IPS-20b (cell line): ENCODE results near the gene SSRP1.
A peak's percentile ranks its signal among the peaks of the same experiment; 100 is the strongest.

Experiments
- H3K27ac ChIP-seq: one replicate; pipeline ENCODE4 v1.5.1; 2013; ENCODE audit warnings: low read length
- H3K27me3 ChIP-seq: 2 replicates; pipeline ENCODE4 v1.6.1; 2013; ENCODE audit warnings: mild to moderate bottlenecking, low read length, inconsistent platforms; ENCODE audit not compliant: insufficient read depth
- H3K36me3 ChIP-seq: 2 replicates; pipeline ENCODE4 v1.6.1; 2013; ENCODE audit warnings: low read depth, mild to moderate bottlenecking, inconsistent platforms, low read length, moderate library complexity; ENCODE audit not compliant: insufficient read depth
- H3K4me1 ChIP-seq: 2 replicates; pipeline ENCODE4 v1.6.1; 2013; ENCODE audit warnings: mild to moderate bottlenecking, control low read depth, inconsistent platforms, low read length, moderate library complexity; ENCODE audit not compliant: insufficient read depth
- H3K4me3 ChIP-seq: 2 replicates; pipeline ENCODE4 v1.5.1; 2013; ENCODE audit warnings: mild to moderate bottlenecking, low read length, inconsistent platforms
- H3K9ac ChIP-seq: 2 replicates; pipeline ENCODE4 v1.6.1; 2013; ENCODE audit warnings: low read depth, mild to moderate bottlenecking, inconsistent platforms, low read length, moderate library complexity
- H3K9me3 ChIP-seq: 2 replicates; pipeline ENCODE4 v1.6.1; 2013; ENCODE audit warnings: mild to moderate bottlenecking, low read depth, low read length, inconsistent platforms; ENCODE audit not compliant: insufficient read depth

The SSRP1 gene

DNA sequence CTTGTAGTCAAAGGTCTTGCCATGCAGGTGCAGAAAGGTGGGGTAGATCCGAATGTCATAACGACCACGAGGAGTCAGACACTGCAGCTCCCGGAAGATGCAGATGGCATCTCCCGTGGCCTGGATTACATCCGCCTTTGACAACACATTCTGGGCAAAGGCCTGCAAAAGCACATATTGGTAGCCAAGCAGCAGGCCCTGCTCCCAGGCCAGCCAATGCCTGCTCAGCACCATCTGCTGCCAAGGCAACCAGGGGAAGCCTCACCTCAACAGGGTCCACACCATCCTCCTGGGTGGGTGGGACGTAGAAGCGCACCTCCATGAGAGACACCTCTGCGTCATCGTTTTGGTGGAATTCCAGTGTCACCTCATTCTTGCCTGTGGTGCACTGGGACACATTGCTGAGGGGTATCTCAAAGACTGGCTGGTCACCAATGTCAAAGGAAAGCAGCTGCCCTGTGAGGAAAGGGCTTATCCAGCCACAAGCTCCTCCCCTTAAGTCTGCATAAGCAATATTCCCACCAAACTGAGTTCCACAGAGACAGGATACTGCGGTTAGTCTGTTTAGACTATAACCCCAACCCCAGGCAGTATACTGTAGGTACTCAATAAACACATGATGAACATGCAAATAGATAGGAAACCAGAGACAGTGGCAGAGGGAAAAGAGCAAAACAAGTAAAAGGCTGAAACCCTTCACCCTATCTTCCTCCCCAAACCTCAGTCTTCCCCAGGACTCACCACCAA is 2.8 kb downstream of the SSRP1 start:
- H3K4me1 ChIP-seq = peaks cover 10% of the 10 kb centered on the region
- no peaks in the 10 kb centered on the region for H3K9me3 ChIP-seq
- no peaks in the 10 kb centered on the region for H3K27me3 ChIP-seq
- H3K27ac ChIP-seq = no peak overlapping the region
- no peak overlapping the region for H3K4me3 ChIP-seq
- H3K9ac ChIP-seq = no peak overlapping the region
- H3K36me3 ChIP-seq = peaks cover 72% of the 10 kb centered on the region

DNA sequence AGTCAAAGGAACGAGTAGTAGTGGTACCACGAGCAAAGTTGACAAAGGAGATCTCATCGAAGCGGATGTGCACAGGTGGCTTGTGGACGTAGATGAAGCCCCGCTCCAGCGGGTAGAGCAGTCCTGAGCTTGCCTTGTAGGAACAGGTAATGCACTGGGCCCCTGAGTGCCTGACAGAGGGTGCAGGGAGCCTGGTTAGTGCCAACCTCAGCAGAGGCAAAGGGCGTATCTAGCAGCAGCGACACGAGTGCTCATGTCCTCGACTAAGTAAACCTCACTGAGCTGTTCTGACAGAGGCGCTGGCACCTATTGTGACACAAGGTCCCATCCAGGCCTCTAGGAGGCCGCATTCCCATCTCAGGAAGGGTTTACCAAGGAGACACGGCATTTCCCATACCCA is 4.0 kb downstream of the SSRP1 start:
- Histone ChIP-seq H3K4me3 (no peak overlapping the region), H3K9me3 (no peaks in the 10 kb centered on the region), H3K9ac (no peak overlapping the region), H3K27ac (no peak overlapping the region), H3K36me3 (peaks cover 83% of the 10 kb centered on the region), H3K4me1 (peaks cover 10% of the 10 kb centered on the region), H3K27me3 (no peaks in the 10 kb centered on the region)

DNA sequence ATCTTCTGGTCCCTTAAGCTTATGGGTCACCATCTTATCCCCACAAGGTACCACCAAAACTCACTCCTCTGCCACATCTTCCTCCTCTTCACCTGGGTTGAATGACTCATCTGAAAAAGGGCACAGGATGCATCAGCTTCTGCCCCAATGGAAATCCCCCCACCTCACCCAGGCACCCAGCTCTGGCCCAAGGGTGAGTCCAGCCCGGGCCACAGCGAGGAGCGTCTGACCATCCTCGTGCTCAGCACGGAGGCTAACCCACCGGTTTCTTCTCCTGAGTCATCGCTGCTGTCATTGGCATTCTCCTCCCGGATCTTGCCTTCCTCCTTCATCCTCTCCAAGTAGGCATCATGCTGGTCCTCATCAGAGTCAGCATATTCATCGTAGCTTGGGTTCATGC is 5.7 kb downstream of the SSRP1 start:
- Histone ChIP-seq H3K36me3 (peaks cover 95% of the 10 kb centered on the region), H3K4me1 (peaks cover 16% of the 10 kb centered on the region), H3K9ac (no peak overlapping the region), H3K27me3 (no peaks in the 10 kb centered on the region), H3K4me3 (no peak overlapping the region), H3K9me3 (no peaks in the 10 kb centered on the region), H3K27ac (no peak overlapping the region)

DNA sequence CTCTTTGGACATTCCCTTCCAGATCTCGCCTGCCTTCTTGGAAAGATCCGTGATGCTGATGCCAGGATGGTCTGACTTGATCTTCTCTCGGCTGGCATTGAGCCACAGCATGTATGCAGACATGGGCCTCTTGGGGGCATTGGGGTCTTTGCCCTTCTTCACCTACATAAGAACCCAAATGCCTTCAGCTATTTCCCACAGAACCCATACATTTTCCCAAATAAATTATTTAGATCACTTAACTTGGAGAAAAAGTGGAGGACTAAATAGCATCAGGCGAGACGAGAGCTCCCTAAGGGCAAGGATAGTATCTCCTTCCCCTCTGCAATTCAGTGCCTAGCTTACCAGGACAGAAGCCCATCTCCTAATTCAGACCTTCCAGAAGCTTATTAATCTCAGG is 8.0 kb downstream of the SSRP1 start:
- H3K9ac ChIP-seq = no peak overlapping the region; the same call in 1 of the 2 replicates
- peaks cover 17% of the 10 kb centered on the region for H3K4me1 ChIP-seq
- H3K27me3 ChIP-seq = no peaks in the 10 kb centered on the region
- H3K9me3 ChIP-seq = no peaks in the 10 kb centered on the region
- H3K27ac ChIP-seq = no peak overlapping the region
- H3K4me3 ChIP-seq = no peak overlapping the region
- H3K36me3 ChIP-seq = peaks cover 72% of the 10 kb centered on the region

DNA sequence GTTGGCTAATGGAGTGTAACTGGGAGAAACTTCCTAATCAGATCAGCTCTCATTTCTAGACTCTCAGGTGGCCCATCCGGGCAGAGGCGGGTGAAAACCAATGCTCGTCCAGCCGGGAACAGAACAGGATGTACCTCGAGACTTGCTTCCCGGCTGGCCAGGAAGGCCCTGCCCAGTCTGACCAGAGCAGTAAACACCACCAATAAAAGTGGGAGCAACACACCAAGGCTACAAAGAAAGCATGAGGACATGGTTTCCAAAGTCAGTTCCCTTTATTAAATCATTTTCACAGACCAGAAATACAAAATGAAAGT is 10.0 kb downstream of the SSRP1 start:
- Histone ChIP-seq H3K4me1 (peaks cover 30% of the 10 kb centered on the region), H3K9me3 (no peaks in the 10 kb centered on the region), H3K4me3 (peak overlapping the region; percentile 74), H3K36me3 (peaks cover 64% of the 10 kb centered on the region), H3K27me3 (no peaks in the 10 kb centered on the region), H3K9ac (peak overlapping the region; percentile 93), H3K27ac (peak overlapping the region; percentile 98)

DNA sequence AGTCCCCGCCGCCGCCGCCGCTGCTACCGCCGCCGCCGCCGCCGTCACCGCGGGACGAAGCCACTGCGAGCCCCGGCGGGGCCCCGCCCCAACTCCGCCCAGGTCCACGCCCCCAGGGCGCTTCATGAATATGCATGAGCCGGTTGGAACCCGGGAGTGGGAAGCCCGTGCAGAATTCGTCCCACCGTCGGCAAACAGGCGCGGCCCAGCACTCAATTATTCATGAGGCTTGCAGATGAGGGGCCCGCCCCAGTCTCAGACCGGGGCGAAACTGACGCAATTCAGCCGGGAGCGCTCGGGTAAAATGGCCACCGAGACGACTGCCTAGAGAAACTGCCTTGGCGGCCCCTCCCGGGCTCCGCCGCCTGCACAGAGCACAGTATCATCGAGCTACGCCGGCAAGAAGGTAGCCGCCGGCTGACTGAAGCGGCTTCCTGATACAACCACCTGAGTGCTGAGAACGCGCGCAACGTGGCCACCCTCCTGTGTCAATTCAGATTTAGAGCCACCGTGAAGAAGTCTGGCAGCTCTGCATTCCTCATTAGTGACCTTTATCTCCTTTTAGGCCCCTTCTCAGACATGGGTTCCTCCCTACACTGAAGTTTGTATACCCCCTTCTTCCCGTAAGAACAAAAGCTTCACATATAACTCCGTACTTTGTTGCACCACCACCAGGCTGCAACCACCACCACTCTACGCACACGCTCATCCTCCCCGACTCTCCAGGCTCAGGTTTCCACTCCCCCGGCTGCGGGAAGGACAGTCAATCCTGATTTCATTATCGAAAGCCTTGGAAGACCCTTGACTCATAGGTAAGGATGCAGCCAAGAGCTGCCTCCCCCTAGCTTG is 10.6 kb downstream of the SSRP1 start, which contains the start of gene TNKS1BP1:
TNKS1BP1 (minus strand) TSS at position 67 of the 849 bp plus-strand sequence. CDS start 3,067 bp downstream, outside the sequence.
- Histone ChIP-seq H3K9me3 (no peaks in the 10 kb centered on the region), H3K4me1 (peaks cover 30% of the 10 kb centered on the region), H3K27ac (peak within 1 kb of the TSS; percentile 98), H3K27me3 (no peaks in the 10 kb centered on the region), H3K36me3 (peaks cover 64% of the 10 kb centered on the region), H3K9ac (peak within 1 kb of the TSS; percentile 93), H3K4me3 (peak within 1 kb of the TSS; percentile 88)

DNA sequence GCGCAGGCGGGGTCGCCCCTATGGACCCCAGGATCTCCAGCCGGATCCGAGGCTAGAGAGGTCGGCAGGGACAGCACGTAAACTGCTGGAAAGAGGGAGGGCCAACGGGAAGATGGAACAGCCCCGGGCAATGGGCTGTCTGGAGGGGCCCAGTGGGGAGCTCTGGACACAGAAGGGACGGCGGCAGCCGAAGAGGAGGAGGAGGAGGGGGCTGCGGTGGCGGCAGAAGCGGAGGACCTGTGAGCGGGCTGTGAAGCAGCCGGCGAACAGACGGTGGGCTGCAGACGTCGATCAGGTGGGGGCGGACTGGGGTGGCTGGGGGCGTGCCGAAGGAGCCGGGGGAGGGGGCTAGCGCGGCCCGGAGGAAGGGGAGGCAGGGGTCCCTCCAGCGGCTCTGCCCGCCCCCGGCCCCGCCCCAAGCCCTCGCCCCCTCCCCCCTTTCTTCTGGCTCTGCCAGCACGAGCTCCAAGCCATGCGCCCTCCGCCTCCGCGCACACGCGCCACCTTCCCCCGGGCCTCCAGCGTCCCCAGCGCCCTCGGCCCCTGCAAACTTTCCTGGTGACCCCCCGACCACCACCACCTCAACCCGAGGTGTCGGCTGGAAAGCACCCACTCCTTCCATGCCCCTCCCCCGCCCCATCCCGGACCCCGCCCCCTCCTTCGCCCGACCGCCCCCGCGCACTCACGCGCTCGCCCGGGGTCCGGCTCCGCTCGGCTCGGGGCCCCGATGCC is 11.4 kb downstream of the SSRP1 start:
- H3K27ac ChIP-seq = peak overlapping the region; percentile 75
- no peaks in the 10 kb centered on the region for H3K9me3 ChIP-seq
- peak overlapping the region; percentile 88 for H3K4me3 ChIP-seq
- H3K27me3 ChIP-seq = no peaks in the 10 kb centered on the region
- H3K36me3 ChIP-seq = peaks cover 62% of the 10 kb centered on the region
- H3K4me1 ChIP-seq = peaks cover 30% of the 10 kb centered on the region
- H3K9ac ChIP-seq = peak overlapping the region; percentile 91

DNA sequence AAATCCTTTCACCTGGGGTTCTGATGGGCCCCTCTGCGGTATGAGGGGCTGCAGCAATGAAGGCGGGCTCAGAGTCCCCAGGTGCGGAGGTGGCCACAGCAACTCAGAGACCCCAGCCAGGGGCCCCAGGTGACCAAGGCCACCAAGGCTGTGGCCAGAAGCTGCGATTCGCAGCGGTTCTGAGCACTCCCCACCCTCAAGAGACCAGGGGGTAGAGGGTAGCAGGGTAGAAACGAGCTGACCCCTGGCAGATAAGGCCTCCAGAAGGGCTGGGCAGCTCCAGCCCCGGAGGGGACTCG is 11.9 kb downstream of the SSRP1 start:
- Histone ChIP-seq H3K27me3 (no peaks in the 10 kb centered on the region), H3K4me1 (peaks cover 30% of the 10 kb centered on the region), H3K27ac (peak overlapping the region; percentile 75), H3K9ac (peak overlapping the region; percentile 91), H3K36me3 (peaks cover 61% of the 10 kb centered on the region), H3K9me3 (no peaks in the 10 kb centered on the region), H3K4me3 (peak overlapping the region; percentile 88)

DNA sequence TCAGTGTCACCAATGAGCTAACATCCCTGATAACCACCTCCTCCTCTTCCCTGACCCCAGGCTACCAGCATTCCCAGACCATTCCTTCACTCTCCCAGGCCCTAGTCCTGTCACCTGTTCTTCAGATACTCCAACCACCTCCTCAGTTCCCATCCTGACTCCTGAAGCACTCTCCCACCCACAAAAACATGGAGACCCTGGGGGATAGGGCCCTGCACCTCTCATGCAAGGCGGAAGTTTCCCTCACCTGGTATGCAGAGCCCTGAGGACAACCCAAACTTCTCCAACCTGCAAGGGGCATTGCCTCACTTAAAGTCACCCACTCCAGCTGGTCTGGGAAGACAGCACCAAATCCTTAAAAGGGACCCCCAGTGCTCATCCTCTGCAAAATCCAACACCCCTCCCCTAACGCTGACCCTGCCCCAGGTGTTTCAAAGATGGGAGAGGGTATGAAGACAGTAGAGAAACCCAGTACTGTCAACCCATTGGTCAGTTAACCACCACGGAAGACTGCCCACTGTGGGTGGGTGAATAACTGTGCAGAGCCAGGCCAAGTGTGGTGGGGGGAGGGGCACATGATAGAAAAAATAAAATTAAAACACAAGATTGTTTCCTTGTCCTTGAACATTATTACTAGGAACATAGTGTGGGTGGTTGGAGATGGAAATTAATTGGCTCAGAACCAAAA is 12.4 kb downstream of the SSRP1 start:
- Histone ChIP-seq H3K4me3 (peak overlapping the region; percentile 88), H3K4me1 (peaks cover 30% of the 10 kb centered on the region), H3K27me3 (no peaks in the 10 kb centered on the region), H3K36me3 (peaks cover 60% of the 10 kb centered on the region), H3K9ac (peak overlapping the region; percentile 91), H3K27ac (peak overlapping the region; percentile 75), H3K9me3 (no peaks in the 10 kb centered on the region)

DNA sequence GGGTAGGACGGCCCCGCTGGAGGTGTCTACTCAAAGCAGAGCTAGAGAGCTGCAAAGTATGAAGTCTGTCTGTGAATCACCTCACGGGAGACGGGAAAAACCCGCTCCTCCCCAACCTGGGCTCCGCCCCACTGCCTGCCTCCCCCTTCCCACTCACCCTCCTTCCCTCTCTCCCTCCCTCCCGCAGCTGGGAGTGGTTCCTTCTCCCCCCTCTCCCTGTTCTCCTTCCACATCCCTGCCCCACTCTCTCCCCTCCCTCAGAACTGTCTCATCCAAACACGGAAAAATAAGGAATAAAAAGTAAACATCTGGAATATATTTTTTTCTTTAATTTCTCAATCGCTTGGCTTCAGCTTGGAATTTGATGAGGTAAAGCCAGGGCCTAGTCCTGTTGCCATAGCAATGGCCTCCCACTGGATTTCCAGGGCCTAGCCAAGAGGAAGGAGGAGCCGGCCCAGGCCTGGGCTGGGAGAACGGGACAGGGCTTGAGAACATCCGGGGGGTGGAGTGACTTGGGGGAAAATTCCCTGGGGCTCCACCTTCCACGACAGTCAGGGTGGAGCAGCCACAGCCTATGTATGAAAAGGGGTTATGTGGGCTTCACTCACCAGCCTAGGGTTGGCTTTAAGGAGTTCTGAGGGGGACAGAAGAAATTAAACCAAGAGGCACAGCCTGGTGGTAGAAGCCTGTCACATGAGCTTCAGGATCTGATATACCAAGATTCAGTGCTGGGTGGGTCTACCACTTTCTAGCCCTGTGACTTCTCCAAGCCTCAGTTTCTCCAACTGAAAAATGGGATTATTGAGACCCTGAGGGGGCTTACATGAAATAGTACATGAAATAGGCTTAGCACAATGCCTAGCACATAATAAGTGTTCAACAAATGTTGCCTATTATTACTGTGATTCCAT is 13.2 kb downstream of the SSRP1 start:
- H3K4me1 ChIP-seq = peaks cover 30% of the 10 kb centered on the region
- H3K9ac ChIP-seq = peak overlapping the region; percentile 91; the same call in 1 of the 2 replicates
- peaks cover 60% of the 10 kb centered on the region for H3K36me3 ChIP-seq
- no peaks in the 10 kb centered on the region for H3K27me3 ChIP-seq
- no peak overlapping the region for H3K27ac ChIP-seq
- peak overlapping the region; percentile 88 for H3K4me3 ChIP-seq
- H3K9me3 ChIP-seq = no peaks in the 10 kb centered on the region
